HuH-7 (cell line): ENCODE results near the gene LHFPL2.
"Not testable (repeated sequence)": the region's sequence is repeated elsewhere in the genome, so short reads cannot be mapped to it uniquely, and the experiment has no call there.

ENCODE experiments used
- DNase-seq: peaks from one replicate; pipeline ENCODE4 v3.0.0; 2011; ENCODE audit warnings: low spot score

The LHFPL2 gene

DNA sequence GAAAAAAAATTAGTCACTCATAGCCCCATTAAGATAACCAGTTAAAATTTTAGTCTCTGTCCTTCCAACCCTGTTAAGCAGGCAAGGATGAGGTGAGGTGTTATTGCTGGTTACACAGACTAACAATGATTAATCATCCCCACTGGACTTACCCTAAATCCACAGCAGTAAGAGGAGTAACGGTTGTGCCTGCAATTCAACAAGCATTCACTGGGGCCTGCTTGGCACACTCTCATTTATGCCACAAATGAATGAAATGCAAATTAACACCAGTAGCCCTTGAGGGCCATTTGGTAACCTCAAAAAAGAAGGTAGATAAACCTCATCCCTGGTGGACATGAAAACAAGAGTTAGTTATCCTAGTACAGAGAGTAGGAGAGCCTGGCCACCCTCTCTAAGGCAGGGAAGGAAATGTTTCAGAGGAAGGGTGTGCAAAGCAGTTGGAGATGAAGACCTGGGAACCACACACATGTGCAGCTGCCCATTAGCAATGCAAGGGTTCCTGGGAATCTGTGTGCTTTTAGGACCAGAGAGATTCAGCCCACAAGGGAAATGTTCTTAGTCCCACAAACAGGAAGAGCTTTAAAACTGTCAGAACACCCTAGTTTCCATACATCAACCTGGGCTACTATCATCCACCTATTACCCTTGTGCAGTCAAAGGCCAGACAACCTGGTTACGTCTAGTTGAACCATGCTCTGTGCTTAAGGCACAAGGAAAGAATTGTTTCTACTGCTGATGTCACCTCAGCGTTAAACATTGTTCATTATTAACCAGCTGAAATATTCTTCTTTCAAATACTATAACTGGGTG, 7.7 kb downstream of the LHFPL2 start:
- DNase-seq: peak; percentile 24

- DNase-seq: no peak
These were observed 8.8 kb downstream of the LHFPL2 start for GRCh38 chr5:78639791-78640190.

DNA sequence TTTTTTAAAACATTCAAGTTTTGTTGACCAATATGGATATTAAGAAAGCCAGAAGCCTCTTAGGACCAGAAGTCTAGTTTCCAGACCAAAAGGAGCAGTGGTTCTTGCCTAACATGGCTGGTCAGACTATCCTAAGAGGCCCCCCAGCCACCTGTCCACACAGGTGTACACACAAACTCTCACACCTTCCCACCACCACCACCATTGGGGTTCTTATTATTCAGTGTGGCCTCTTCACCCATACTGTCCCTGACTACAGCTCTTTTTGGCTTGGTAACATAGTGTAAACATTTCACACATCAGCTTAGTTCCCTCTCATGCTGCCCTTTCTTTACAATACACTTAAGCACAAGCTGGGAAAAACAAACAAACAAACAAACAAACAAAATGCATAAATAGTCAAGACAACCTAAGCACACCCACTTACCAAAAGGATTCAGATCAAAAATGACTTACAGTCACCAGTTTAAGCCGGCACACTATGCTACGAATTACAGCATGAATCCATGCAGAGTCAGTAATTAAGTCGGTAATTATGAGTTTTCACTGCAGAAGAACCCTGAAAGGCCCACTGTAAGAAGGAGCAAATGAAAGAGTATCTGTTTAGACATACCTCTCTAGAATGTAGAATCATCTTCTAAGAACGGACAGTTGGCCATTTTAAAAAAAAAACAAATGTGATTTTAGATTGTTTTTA, 9.5 kb downstream of the LHFPL2 start:
- DNase-seq: no peak

- DNase-seq: no peak
These were observed 10.1 kb downstream of the LHFPL2 start for GRCh38 chr5:78638423-78638822.

- DNase-seq: no peak
These were observed 11.1 kb downstream of the LHFPL2 start for GRCh38 chr5:78637468-78637867.

DNA sequence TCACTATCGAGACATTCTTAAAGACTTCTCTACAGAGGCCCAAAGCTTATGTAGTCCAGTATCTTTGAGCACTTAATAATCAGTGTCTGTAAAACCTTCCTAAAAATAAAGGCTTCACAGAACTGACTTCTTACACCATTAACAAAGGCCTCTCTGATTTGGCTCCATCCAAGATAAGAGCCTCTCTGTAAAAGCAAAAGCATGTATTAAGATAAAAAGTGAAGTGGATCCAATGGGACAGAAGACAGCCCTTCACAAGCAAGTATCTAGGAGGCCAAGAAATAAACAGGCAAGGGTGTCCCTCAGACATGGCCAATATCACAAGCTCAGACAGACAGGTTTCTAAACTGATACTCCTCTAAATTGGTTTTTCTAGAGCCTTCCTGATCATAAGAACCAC, 11.9 kb downstream of the LHFPL2 start:
- DNase-seq: no peak

DNA sequence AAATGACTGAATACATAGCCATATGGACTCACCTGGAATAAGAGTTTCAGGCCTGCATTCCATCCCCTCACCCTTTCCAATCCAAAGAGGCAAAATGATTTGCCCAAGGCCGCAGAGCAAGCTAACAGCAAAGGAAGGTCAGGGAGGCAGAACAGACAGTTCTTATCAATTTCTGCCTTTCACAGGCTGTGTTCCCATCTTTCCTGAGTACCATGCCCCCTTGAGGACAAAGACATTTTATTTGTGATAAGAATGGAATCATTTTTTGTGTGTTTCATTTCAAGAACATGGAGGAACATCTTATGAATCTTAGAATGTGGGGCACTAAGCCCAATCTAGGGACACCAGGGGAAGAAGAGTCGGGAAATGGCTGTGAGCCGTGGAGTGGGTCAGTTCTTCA, 13.9 kb downstream of the LHFPL2 start:
- no peak for DNase-seq

DNA sequence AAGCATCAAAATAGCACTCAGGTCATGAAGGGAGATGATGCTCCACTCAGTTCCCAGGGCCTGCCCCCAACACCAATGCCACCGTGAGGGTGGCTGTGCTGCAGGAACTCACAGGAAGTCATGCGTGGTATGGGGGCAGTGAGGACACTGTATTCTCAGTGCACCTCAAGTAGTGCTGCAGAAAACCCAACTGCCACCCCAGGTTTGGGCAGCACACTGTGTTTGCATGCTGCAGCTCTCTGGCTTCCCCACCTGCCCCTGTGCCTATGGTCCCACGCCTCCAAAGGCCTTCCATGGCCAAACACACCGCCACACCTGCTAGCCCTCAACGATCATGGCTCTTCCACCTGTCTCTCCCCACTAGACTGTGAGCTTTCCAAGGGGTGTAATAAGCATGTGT, 14.3 kb downstream of the LHFPL2 start:
- no peak for DNase-seq

DNA sequence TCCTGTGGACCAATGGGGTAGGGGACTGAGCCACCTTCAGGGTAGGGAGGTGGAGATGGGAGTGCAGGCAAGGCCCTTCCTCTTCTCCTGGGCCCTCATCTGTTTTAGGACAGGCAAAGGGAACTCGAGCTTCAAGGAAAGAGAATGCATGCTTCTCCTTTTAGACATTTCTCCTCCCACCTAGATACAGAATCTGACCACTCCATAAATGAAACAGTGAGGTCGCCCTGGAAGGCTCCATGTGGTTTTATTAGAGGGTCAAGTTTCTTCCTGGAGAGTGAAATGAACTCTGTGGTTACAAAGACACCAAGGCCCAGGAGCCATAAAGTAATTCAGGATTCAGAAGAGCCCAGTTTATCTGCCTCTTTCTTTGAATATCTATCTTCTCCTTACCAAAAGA, 14.9 kb downstream of the LHFPL2 start:
- DNase-seq: no peak

GRCh38 chr5:78632467-78632866, 16.1 kb downstream of the LHFPL2 start:
- no peak for DNase-seq

DNA sequence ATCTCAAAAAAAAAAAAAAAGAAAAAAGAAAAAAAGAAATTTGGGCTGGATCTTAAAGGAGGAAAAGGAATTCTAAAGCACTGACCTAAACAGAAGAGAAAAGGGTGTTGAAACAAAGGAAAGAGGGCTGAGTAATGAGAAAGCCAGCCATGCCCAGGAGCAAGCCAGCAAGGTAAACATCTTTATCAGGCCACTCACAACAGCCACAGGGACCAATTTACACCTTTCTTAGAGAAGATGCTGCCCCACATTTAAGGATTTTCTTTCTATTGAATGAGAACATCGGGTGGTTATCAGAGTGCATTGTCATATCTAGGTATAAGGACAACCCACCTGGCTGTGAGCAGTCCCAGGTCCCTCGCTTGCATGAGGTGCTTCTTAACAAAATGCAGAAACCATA, 16.6 kb downstream of the LHFPL2 start:
- no peak for DNase-seq

DNA sequence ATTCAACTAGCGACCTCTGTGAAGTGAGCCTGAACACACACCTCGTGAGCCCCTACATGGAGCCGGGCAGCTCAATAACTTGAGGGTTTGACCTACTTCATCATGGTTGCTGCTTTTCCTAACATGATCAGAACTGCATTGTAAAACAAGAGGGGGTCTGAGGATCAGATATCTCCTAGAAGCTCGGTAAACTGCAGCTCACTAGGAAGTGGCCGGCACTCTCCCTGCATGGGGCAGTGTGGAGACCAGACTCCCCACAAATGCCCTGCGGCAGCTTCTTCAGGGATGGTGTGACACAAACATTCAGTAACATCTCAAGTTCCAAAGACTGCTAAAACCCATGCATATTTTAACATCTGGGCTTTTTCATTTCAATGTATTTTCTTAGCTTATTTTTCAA, 18.5 kb downstream of the LHFPL2 start:
- no peak for DNase-seq

DNA sequence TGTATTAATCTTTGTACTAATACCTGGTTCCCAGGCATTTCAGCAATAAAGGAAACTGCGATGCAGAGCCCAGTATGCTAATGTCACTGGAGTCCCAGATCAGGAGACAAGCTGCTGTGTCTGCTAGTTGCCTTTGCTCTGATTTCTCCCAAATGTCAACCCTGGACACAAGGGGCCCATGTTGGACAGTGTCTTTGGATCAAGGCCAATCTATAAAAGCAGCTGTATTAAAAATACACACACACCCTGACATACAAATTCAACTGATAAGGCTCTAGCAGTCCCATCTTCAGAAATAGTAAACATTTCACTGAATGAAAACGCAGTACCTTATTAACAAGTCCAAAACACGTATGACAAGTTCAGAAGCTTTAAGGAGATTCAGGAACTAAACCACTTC, 18.9 kb downstream of the LHFPL2 start:
- no peak for DNase-seq

GRCh38 chr5:78628270-78628992, 20.1 kb downstream of the LHFPL2 start:
- no peak for DNase-seq

DNA sequence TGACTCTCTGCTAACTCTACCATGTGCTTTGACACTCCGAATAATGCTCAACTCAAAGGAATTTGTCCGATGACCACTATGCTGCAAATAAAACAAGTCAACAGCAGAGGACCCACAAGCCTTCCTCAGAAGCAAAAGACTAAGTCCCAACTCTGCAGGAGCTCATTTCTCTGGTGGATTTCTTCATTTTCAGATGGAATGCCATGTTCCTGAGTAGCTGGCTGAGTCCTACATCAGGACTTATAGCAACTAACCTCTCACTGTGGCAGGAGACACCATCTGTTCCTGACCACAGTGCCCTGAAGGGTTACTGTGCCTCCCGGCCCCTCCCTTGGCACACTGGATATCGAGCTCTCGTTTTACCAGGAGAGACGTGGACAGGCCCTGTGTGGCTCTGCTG, 20.8 kb downstream of the LHFPL2 start:
- DNase-seq: no peak

DNA sequence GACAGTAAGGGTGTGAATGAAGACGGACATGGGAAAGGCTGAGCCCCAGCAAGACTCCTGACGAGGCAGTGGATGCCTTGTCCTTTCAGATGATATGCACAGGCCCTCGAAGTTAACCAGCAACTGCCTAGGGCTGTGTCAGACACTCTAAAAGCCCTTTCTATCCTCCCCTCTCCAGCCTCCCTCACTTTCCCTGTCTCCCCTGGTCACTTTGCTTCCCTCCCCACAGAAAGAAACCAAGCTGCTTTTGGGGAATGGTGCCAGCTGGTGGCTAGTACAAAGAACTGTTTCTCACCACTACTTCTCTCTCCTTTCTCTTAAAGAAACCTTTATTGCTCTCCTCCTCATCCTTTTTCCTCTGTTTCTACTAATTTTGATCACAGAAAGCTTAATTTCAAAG, 21.4 kb downstream of the LHFPL2 start:
- DNase-seq: no peak

DNA sequence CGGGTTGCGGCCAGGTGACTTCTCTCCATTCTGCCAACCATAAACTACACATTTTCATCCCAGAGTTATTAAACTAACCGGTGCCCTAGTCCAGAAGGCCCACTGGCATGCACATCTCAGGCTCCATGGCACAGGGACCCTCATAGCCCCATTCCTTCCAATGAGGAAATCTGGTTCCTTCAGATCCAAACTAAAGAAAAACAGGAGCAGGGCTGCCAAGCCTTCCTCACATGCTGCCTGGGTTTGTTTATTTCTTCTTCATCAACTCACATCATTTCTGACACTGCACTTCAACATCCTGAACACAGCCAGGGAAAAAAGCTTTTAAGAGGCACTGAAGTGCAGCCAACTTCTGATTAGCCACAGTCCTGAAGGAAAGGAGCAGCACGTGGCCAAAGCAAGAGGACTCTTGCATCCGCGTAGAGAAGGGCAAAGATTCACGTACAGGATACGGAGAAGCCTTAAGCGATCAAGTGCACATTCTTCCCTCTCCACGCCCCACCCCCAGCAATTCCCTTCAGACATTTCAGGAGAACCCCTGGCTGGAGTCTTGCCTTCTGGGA, 22.5 kb downstream of the LHFPL2 start:
- DNase-seq: no peak

GRCh38 chr5:78624992-78625391, 23.6 kb downstream of the LHFPL2 start:
- no peak for DNase-seq

DNA sequence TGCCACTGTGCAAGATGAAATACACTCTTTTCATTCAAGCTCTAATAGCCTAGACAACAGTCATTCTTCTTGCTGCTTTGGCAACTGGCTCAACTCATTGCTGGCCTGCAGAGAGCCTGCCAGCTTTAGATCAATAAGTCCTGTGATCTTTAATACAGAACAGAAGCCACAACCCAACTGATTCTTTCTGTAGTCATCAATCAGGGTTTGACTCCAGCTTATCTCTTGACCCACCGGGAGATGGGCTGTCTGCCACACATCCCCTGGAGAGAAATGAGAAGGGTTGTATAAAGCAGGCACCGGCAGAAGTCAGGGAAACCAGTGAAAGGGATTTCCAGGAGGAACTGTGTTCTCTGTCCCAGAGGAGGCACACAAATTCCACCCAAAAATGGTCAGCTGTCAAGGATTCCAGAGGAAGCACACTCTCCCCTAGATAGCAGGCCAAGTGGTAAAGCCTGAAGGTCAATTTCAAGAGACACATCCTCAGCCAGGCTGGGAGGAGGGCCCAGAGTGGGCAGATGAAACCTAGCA, 24.5 kb downstream of the LHFPL2 start:
- no peak for DNase-seq

DNA sequence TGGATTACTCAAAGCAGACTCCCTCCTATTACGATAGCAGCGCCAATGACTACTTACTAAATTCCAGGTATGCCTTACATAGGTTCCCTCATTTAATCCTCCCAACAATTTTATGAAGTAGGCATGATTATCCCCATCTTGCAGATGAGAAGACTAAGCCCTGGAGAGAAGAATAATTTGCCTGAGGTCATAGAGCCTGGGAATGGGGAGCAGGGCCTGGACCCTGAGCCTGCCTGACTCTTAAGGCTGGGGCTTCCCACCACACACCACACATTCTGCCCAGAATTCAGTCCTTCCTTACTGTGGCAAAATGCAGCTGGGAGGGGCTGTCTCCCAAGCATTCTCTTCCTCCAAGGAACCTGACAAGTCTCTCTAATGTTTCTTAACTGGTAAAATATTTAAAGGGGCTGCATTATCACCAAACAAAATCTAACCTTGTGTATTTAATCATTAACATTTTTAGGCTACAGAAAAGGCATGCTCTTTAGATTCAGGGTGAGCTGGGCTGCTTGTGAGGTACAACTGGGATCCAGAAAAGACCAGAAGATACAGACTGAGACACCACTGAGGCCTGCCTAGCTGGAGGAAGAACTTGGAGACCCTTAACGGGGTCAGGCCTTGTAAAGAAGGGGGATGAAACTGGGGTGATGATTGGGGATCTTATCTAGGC, 26.1 kb downstream of the LHFPL2 start:
- no peak for DNase-seq

GRCh38 chr5:78621291-78621738, 27.3 kb downstream of the LHFPL2 start:
- no peak for DNase-seq

DNA sequence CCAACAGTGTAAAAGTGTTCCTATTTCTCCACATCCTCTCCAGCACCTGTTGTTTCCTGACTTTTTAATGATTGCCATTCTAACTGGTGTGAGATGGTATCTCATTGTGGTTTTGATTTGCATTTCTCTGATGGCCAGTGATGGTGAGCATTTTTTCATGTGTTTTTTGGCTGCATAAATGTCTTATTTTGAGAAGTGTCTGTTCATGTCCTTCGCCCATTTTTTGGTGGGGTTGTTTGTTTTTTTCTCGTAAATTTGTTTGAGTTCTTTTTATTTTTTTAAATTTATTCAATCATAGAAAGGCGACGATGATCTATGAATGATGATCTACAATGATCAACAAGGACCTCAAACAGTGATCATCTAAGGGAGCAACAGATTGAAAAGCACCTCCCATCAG, 28.5 kb downstream of the LHFPL2 start:
- DNase-seq: not testable (repeated sequence)
